ENCODE measurements around the gene MYOC. TPM values are rescaled to one million over a fixed set of nuclear protein-coding genes. Genes with fewer than 3 reads are reported as not detected.

Gene MYOC
- total and polyA plus RNA-seq, 8 donors: 0.19 to 2.3 (median 0.48) TPM; not detected in 2

DNA sequence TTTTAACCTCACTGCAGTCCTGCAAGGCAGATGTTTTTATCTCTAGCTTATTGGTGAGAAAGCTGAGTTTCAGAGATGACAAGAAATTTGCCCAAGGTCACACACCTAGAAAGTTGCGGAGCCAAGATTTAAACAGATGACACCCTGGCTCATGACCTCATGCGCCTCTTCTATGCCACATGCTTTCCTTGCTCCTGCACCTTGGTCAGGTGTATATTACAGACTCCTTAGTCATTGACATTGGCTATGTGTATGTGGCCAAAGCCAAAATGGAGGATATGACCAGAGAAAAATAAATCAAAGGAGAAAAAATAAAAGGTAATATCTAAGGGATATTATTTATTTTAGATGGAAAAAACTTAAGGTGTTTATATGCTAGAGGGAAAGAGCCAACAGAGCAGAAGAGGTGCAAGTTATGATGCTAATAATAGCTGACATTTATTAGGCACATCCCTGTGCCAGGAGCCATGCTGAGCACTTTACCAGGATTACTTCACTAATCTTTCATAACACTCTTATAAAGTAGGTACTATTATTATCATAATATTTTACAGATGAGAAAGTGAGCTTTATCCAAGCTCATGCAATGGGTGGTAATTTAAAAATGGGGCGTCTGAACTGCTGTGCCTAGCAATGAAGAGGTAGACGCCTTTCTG is 13.8 kb upstream of the MYOC start:
- H3K27ac ChIP-seq: no peak overlapping the region
- DNase-seq (no peak), ATAC-seq (no peak), FAIRE-seq (no peak)
- H3K36me3 ChIP-seq: no peaks in the 10 kb centered on the region
- TF ChIP-seq, protein P1, sequence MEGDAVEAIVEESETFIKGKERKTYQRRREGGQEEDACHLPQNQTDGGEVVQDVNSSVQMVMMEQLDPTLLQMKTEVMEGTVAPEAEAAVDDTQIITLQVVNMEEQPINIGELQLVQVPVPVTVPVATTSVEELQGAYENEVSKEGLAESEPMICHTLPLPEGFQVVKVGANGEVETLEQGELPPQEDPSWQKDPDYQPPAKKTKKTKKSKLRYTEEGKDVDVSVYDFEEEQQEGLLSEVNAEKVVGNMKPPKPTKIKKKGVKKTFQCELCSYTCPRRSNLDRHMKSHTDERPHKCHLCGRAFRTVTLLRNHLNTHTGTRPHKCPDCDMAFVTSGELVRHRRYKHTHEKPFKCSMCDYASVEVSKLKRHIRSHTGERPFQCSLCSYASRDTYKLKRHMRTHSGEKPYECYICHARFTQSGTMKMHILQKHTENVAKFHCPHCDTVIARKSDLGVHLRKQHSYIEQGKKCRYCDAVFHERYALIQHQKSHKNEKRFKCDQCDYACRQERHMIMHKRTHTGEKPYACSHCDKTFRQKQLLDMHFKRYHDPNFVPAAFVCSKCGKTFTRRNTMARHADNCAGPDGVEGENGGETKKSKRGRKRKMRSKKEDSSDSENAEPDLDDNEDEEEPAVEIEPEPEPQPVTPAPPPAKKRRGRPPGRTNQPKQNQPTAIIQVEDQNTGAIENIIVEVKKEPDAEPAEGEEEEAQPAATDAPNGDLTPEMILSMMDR (IDR thresholded peaks at IDR 0.05): no peak
- no peaks in the 10 kb centered on the region for H3K4me1 ChIP-seq
- no peaks in the 10 kb centered on the region for H3K27me3 ChIP-seq
- no peak overlapping the region for H3K4me3 ChIP-seq
- intact Hi-C loops (cut with DNase I): no loop called here
- H3K9me3 ChIP-seq: no peaks in the 10 kb centered on the region
- WGBS, 2 donors: 57 to 65% methylated on average over 4 of the region's 4 CpGs

DNA sequence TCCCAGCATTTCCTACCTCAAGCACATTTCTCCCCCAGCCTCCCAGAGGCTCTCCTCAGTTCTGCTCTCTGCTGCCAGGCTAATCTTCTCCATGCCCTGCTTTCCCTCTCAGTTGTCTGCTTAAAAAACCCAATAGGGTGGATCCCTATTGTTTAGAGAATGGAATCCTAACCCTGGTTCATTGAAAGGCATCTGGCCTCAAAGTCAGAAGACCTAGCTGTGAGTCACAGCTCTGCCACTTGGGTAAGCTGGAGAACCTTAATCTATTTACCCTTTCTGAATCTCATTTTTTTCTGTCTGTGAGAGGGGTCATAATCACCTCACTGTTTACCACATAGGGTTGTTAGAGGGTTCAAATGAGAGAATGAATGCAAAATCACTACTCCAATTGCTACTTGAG is 12.5 kb upstream of the MYOC start:
- no peaks in the 10 kb centered on the region for H3K36me3 ChIP-seq
- intact Hi-C loops (cut with DNase I): no loop called here
- H3K9me3 ChIP-seq: no peaks in the 10 kb centered on the region
- H3K27me3 ChIP-seq: no peaks in the 10 kb centered on the region
- TF ChIP-seq, protein P1 (IDR thresholded peaks at IDR 0.05): no peak
- DNase-seq (no peak), FAIRE-seq (no peak), ATAC-seq (no peak)
- H3K4me3 ChIP-seq: no peak overlapping the region
- no peak overlapping the region for H3K27ac ChIP-seq
- no peaks in the 10 kb centered on the region for H3K4me1 ChIP-seq

GRCh38 chr1:171663854-171664575 is 11.5 kb upstream of the MYOC start:
- ATAC-seq (no peak), DNase-seq (no peak), FAIRE-seq (no peak)
- Histone ChIP-seq H3K4me1 (no peaks in the 10 kb centered on the region), H3K27me3 (no peaks in the 10 kb centered on the region), H3K27ac (no peak overlapping the region), H3K9me3 (no peaks in the 10 kb centered on the region), H3K4me3 (no peak overlapping the region), H3K36me3 (no peaks in the 10 kb centered on the region)
- TF ChIP-seq, protein P1 (IDR thresholded peaks at IDR 0.05): no peak
- intact Hi-C loops (cut with DNase I): no loop called here
- WGBS, 2 donors: 53 to 57% methylated on average over 4 of the region's 4 CpGs

DNA sequence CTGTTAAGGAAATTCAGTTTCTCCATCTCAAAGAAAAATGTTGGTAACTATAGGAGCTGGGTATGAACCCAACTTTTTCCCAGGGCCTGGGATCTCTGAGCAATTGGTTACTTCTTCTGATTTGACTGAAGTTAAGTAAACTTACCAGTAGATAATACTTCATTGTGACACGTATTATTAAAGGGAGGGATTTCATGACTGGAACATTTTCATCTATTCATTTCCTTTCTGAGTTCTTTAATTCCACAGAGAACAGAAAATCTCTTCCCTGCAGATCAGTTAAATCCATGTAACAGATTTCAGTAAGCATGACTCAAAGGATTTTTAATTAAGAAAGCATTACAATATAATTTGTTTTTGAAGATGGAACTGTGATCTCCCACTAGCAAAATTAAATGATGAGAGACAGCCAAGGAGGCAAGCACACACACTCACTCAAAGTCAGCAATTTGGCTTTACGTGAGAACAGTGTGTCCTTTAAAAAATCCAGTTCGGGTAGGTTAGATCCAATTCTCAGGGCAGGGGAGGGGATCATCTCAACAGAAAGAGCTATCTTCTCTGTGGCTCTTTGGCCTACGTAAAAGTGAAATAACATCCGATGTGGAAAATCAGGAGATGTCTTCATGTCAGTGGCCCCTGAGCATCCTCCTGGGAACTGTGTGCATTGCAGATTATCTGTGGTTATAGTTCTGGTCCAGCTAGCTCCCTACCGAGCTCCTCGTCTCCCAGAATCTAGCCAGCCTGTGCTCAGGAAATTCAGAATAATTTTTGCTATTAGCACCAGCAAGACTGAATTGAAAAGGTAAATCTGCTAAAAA is 10.8 kb upstream of the MYOC start:
- H3K9me3 ChIP-seq: no peaks in the 10 kb centered on the region
- H3K27ac ChIP-seq: no peak overlapping the region
- no peak for DNase-seq
- H3K27me3 ChIP-seq: no peaks in the 10 kb centered on the region
- peak in 1 of 4 donors; percentile 44 for ATAC-seq
- intact Hi-C loops (cut with DNase I): no loop called here
- TF ChIP-seq, protein P1 (IDR thresholded peaks at IDR 0.05): no peak
- H3K4me3 ChIP-seq: no peak overlapping the region
- no peak for FAIRE-seq
- H3K4me1 ChIP-seq: no peaks in the 10 kb centered on the region
- 61 to 72% methylated on average over 7 of the region's 7 CpGs for WGBS, 2 donors
- H3K36me3 ChIP-seq: no peaks in the 10 kb centered on the region
